Spleen (tissue), 7 donors: ENCODE data around the gene SCUBE1.

Source experiments
- CTCF ChIP-seq, 11 experiments: fragments of 200-600 bp in 7 of 11; fragments of 450-650 bp in 4 of 11; sonication (generic) in 4 of 11; IDR thresholded peaks in 8 of 11; conservative IDR thresholded peaks in 3 of 11; 1 replicate in 7 of 11; 2 replicates in 4 of 11; pipeline versions ENCODE4 v1.4.0 to v1.8.0; 2016 to 2021; ENCODE audit warnings: antibody characterized with exemption in 11 of 11, inconsistent platforms in 4 of 11, mild to moderate bottlenecking in 1 of 11
- POLR2A ChIP-seq, 3 donors: fragments of 450-650 bp; IDR thresholded peaks; one replicate each; pipeline ENCODE4 v1.5.1; 2017; ENCODE audit warnings: antibody characterized with exemption in 3 of 3, mild to moderate bottlenecking in 1 of 3
- POLR2AphosphoS5 ChIP-seq, 3 donors: sonication (generic); formaldehyde crosslinking; IDR thresholded peaks; one replicate each; pipeline ENCODE4 v1.5.1; 2017; ENCODE audit warnings: antibody characterized with exemption in 3 of 3
- donor health status: DM: no; HTN: no; CAD: no; lungs with moderate emphysema.
- donor health status: DM: no; HTN: no; CAD: no.
- donor health status: DM: no; HTN: no; CAD: no.

DNA sequence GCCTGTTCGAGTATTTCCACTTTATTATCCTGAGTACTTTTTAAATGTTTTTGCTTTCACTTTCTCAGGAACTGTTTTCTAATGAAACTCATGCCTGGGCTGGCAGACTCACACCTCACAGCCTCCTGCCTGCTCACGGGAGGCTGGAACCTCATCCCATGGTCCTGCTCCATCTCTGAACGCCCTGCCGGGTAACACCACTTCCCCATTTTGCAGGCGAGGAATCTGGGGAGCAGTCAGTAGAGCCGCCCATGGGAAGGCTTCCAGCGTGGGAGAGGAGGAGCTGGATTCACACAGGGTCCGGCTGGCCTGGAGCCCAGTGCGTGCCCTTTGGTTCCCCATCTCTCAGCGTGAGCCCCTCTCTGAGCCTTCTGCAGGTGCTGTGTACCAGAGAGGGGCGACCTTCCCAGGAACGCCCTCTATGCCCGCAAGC, 53.6 kb downstream of the SCUBE1 start:
- no peak for TF ChIP-seq CTCF (IDR thresholded peaks at IDR 0.05 in 8 of 11, conservative IDR thresholded peaks at IDR 0.05 in 3 of 11)
- TF ChIP-seq POLR2AphosphoS5 (IDR thresholded peaks at IDR 0.05), result no peak
- TF ChIP-seq POLR2A (IDR thresholded peaks at IDR 0.05), result no peak
